Measurements from ENCODE around the gene CNTD1.

Gene CNTD1

GRCh38 chr17:42803074-42803883 is 4.6 kb downstream of the CNTD1 start:
- H3K27me3 ChIP-seq (ENCODE audit: low read depth) = peaks cover 7% of the 10 kb centered on the region; the same call in 1 of the 2 replicates

GRCh38 chr17:42804918-42805367 is 6.3 kb downstream of the CNTD1 start:
- Histone ChIP-seq H3K27me3 (ENCODE audit: low read depth) (peaks cover 7% of the 10 kb centered on the region; the same call in 1 of the 2 replicates), H3K4me1 (no peaks in the 10 kb centered on the region), H3K36me3 (replicated peaks) (no peaks in the 10 kb centered on the region; the same call in 1 of the 2 replicates), H3K4me3 (no peak overlapping the region), H3K9me3 (no peaks in the 10 kb centered on the region)
- no peak for DNase-seq (ENCODE audit: low spot score in 2 of 2)
- in situ Hi-C loops (cut with MboI; ENCODE audit: low sequenced_read_pairs) = no loop called here

More at GRCh38 chr17:42803074-42803883, 4.6 kb downstream of the CNTD1 start:
- in situ Hi-C loops (cut with MboI; ENCODE audit: low sequenced_read_pairs) = no loop called here
- Histone ChIP-seq H3K36me3 (replicated peaks) (no peaks in the 10 kb centered on the region), H3K4me1 (no peaks in the 10 kb centered on the region), H3K4me3 (no peak overlapping the region), H3K9me3 (no peaks in the 10 kb centered on the region)
- DNase-seq (ENCODE audit: low spot score in 2 of 2) = no peak

DNA sequence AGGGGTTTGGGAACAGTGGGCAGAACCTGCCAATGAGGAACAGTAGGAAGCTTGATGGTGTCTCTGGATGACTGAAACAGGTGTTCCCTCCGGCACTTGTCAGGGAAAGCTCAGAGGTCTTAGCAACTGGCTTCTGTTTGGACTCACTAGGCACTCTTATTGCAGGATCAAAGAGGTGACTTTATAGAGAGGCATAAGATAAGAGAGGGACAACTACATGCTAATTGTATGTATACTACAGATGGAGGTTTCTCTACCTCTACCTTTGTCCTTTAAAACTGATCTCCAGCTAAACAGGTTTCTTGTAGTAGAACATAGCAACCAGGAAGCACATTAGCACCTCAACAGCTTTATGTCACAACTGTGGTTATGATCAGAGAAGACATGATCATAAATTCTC is 7.6 kb downstream of the CNTD1 start:
- no peak overlapping the region for H3K4me3 ChIP-seq
- no peaks in the 10 kb centered on the region for H3K9me3 ChIP-seq
- in situ Hi-C loops (cut with MboI; ENCODE audit: low sequenced_read_pairs) = no loop called here
- DNase-seq (ENCODE audit: low spot score in 2 of 2) = no peak
- H3K4me1 ChIP-seq = no peaks in the 10 kb centered on the region
- H3K27me3 ChIP-seq (ENCODE audit: low read depth) = peaks cover 7% of the 10 kb centered on the region; the same call in 1 of the 2 replicates
- H3K36me3 ChIP-seq (replicated peaks) = peaks cover 13% of the 10 kb centered on the region

DNA sequence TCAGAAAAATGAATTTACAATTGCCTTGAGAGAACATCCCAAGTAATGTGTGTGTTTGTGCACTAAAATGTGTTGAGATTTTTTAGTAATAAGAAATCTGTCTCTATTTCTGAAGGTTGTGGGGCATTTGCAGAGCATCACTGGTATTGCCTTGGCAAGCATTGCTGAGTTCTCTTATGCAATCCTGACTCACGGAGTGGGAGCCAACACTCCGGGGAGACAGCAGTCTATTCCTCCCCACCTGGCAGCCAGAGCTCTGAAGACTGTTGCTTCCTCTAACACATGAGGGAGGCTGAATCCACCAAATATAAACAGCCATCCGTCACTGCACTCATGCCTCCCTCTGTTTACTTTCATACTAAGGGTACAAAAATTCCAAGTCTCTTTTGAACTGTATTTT is 10.6 kb downstream of the CNTD1 start:
- H3K9me3 ChIP-seq = no peaks in the 10 kb centered on the region
- no peak for DNase-seq (ENCODE audit: low spot score in 2 of 2)
- no peaks in the 10 kb centered on the region for H3K27me3 ChIP-seq (ENCODE audit: low read depth)
- H3K4me3 ChIP-seq = no peak overlapping the region
- H3K4me1 ChIP-seq = no peaks in the 10 kb centered on the region
- in situ Hi-C loops (cut with MboI; ENCODE audit: low sequenced_read_pairs) = no loop called here
- peaks cover 30% of the 10 kb centered on the region for H3K36me3 ChIP-seq (replicated peaks)

- no peak for DNase-seq (ENCODE audit: low spot score in 2 of 2)
- no peaks in the 10 kb centered on the region for H3K9me3 ChIP-seq
- H3K27me3 ChIP-seq (ENCODE audit: low read depth) = no peaks in the 10 kb centered on the region
- no peak overlapping the region for H3K4me3 ChIP-seq
- H3K4me1 ChIP-seq = no peaks in the 10 kb centered on the region
- in situ Hi-C loops (cut with MboI; ENCODE audit: low sequenced_read_pairs) = no loop called here
- H3K36me3 ChIP-seq (replicated peaks) = peaks cover 81% of the 10 kb centered on the region
Measured at GRCh38 chr17:42814633-42815399, 16.2 kb downstream of the CNTD1 start.

- no peak for DNase-seq (ENCODE audit: low spot score in 2 of 2)
- in situ Hi-C loops (cut with MboI; ENCODE audit: low sequenced_read_pairs) = no loop called here
- Histone ChIP-seq H3K36me3 (replicated peaks) (peaks cover 72% of the 10 kb centered on the region), H3K27me3 (ENCODE audit: low read depth) (no peaks in the 10 kb centered on the region), H3K9me3 (no peaks in the 10 kb centered on the region), H3K4me3 (no peak overlapping the region), H3K4me1 (no peaks in the 10 kb centered on the region)
Measured at GRCh38 chr17:42817866-42818265, 19.2 kb downstream of the CNTD1 start.

DNA sequence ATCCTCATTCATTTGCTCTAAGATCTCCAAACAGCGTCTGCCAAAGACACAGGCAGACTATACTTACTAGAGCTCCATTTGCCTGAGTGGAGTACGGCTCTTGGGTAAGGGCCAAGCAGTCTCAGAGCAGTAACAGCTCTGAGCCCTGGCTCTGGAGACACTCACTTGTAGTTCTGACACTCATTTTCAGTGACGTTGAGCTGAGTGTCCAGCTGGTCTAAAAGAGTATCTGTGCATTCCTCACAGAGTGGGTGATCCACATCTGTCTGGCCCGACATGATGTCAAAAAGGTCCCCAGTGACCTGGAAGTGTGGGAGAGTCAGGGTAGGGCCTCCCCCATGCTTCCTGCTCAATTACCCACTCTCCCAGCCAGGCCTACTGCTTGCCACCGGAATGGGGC is 19.7 kb downstream of the CNTD1 start:
- no peaks in the 10 kb centered on the region for H3K4me1 ChIP-seq
- no peaks in the 10 kb centered on the region for H3K9me3 ChIP-seq
- peaks cover 69% of the 10 kb centered on the region for H3K36me3 ChIP-seq (replicated peaks)
- H3K4me3 ChIP-seq = no peak overlapping the region
- no peaks in the 10 kb centered on the region for H3K27me3 ChIP-seq (ENCODE audit: low read depth)
- in situ Hi-C loops (cut with MboI; ENCODE audit: low sequenced_read_pairs) = no loop called here
- DNase-seq (ENCODE audit: low spot score in 2 of 2) = no peak

DNA sequence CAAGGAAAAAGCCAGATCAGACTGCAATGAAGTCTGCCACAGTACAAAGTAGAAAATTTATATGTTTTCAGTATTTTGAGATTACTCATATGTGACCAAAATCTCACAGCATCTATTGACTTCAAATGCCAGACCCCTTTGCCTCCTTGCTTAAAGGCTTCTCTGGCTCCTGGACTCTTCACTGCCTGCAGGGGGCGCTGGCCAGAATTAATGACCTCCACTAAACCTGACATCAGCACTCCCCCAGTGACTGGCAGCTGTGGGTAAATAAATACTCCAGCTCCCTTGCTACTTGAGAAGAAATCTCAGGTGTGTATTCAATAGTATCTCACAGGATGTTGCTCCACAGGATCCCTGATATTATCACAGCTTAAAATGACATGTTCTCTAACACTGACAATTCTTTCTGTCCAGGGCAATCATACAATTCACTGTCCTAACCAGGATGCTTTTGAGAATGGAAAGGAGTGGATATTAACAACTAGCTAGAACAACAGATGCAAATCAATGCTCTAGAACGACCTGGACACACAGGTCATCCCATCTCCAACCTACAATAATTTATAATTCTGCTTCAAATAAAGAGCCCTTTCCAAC is 21.4 kb downstream of the CNTD1 start:
- DNase-seq (ENCODE audit: low spot score in 2 of 2) = peak; percentile 61 to 86
- H3K9me3 ChIP-seq = no peaks in the 10 kb centered on the region
- H3K4me3 ChIP-seq = no peak overlapping the region
- peaks cover 52% of the 10 kb centered on the region for H3K36me3 ChIP-seq (replicated peaks)
- no peaks in the 10 kb centered on the region for H3K27me3 ChIP-seq (ENCODE audit: low read depth)
- in situ Hi-C loops (cut with MboI; ENCODE audit: low sequenced_read_pairs) = no loop called here
- no peaks in the 10 kb centered on the region for H3K4me1 ChIP-seq

DNA sequence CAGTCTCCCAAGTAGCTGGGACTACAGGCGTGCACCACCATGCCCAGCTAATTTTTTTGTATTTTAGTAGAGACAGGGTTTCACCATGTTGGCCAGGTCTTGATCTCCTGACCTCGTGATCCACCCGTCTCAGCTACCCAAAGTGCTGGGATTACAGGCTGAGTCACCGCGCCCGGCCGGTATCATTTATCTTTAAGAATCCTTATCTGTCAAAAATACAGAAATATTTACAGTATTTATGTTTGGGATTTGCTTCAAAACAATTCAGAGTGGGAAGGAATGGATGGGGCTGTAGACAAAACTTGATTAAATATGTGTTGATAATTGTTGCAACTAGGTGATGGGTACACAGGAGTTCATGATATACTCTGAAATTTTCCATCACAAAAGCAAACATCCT is 22.5 kb downstream of the CNTD1 start:
- no peak for DNase-seq (ENCODE audit: low spot score in 2 of 2)
- no peak overlapping the region for H3K4me3 ChIP-seq
- H3K4me1 ChIP-seq = no peaks in the 10 kb centered on the region
- H3K27me3 ChIP-seq (ENCODE audit: low read depth) = no peaks in the 10 kb centered on the region
- in situ Hi-C loops (cut with MboI; ENCODE audit: low sequenced_read_pairs) = no loop called here
- H3K9me3 ChIP-seq = no peaks in the 10 kb centered on the region
- H3K36me3 ChIP-seq (replicated peaks) = peaks cover 41% of the 10 kb centered on the region

DNA sequence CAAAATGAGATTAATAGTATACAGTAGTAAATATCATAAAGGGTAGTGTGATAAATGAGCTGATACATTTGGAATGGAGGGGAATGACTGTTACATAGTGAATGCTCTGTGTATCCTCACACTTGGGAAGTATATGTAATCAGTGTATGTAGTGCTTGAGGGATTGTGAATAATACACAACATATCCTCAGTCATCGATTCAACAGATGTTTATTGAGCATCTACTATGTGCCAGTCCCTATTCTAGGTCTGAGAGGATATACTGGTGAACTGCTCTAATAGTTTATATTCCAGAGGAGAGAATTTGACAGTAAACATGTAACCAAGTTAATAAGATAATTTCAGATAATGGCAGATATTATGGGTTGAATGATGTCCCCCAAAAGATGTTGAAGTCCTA is 28.8 kb downstream of the CNTD1 start:
- no peak overlapping the region for H3K4me3 ChIP-seq
- DNase-seq (ENCODE audit: low spot score in 2 of 2) = no peak
- H3K27me3 ChIP-seq (ENCODE audit: low read depth) = no peaks in the 10 kb centered on the region
- in situ Hi-C loops (cut with MboI; ENCODE audit: low sequenced_read_pairs) = loop anchor here (25.0 kb wide), 1 partner anchor 510 kb away; no protein-coding TSS in a partner anchor
- H3K4me1 ChIP-seq = no peaks in the 10 kb centered on the region; the same call in 1 of the 2 replicates
- H3K9me3 ChIP-seq = no peaks in the 10 kb centered on the region
- H3K36me3 ChIP-seq (replicated peaks) = no peaks in the 10 kb centered on the region

GRCh38 chr17:42830971-42831370 is 32.3 kb downstream of the CNTD1 start:
- no peaks in the 10 kb centered on the region for H3K9me3 ChIP-seq
- DNase-seq (ENCODE audit: low spot score in 2 of 2) = no peak
- H3K27me3 ChIP-seq (ENCODE audit: low read depth) = no peaks in the 10 kb centered on the region
- in situ Hi-C loops (cut with MboI; ENCODE audit: low sequenced_read_pairs) = loop anchor here (10.0 to 25.0 kb wide), 2 partner anchors 256 to 506 kb away; partner anchors contain the start of gene PSMC3IP
- H3K4me3 ChIP-seq = no peak overlapping the region
- H3K36me3 ChIP-seq (replicated peaks) = peaks cover 19% of the 10 kb centered on the region
- peaks cover 7% of the 10 kb centered on the region for H3K4me1 ChIP-seq

DNA sequence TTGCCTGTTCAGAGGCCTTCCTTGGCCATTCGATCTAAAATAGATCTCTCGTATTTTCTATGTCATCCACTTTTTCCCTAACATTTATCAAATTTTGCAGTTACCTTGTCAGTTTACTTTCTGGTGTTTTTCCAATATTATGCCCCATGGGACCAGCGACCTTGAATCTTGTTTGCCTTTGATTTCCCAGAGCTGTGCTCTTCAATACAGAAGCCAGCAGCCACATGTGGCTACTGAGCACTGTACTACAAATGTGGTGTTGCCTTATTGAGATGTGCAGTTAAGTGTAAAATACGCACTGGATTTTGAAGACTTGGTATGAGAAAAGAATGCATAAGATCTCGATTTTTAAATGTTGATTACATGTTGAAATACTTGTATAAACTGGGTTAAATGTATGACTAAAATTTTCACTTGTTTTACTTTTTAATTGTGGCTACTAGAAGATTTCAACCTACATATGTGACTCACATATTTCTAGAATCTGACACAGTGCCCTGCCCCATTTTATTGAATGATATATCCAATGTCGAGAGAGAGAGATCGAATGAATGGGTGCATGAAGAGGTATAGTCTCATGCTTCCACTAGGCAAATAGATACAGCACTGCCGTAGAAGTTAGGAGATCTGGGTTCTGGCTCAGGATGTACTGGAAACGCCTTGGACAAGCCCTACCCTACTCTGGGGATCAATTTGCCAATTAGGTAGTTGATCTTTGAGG is 33.7 kb downstream of the CNTD1 start:
- Histone ChIP-seq H3K4me3 (peak overlapping the region; percentile 76), H3K4me1 (peaks cover 7% of the 10 kb centered on the region), H3K9me3 (no peaks in the 10 kb centered on the region), H3K36me3 (replicated peaks) (peaks cover 32% of the 10 kb centered on the region), H3K27me3 (ENCODE audit: low read depth) (no peaks in the 10 kb centered on the region)
- in situ Hi-C loops (cut with MboI; ENCODE audit: low sequenced_read_pairs) = loop anchor here (10.0 to 25.0 kb wide), 2 partner anchors 258 to 505 kb away; partner anchors contain the start of gene PSMC3IP
- DNase-seq (ENCODE audit: low spot score in 2 of 2) = no peak
